OCI-LY1 (cell line): Measurements from ENCODE around the gene DENND4A.

Experiments
- EZH2 ChIP-seq: fragments of 200-600 bp; sonication (generic), shearing (Covaris generic); IDR thresholded peaks from 2 replicates; pipeline ENCODE4 v1.8.0; 2017; ENCODE audit warnings: borderline replicate concordance, mixed run types, mild to moderate bottlenecking, antibody characterized with exemption, low read length, moderate library complexity, mixed read lengths
- TF ChIP-seq, protein P1 (sequence below): fragments of 200-600 bp; sonication (generic), shearing (Covaris generic); IDR thresholded peaks from 2 replicates; pipeline ENCODE4 v1.5.1; 2017; ENCODE audit warnings: mild to moderate bottlenecking, antibody characterized with exemption, low read length, moderate library complexity, mixed read lengths

GRCh38 chr15:65663521-65663920 is 128.6 kb downstream of the DENND4A start:
- no peak for TF ChIP-seq EZH2
- TF ChIP-seq, protein P1, sequence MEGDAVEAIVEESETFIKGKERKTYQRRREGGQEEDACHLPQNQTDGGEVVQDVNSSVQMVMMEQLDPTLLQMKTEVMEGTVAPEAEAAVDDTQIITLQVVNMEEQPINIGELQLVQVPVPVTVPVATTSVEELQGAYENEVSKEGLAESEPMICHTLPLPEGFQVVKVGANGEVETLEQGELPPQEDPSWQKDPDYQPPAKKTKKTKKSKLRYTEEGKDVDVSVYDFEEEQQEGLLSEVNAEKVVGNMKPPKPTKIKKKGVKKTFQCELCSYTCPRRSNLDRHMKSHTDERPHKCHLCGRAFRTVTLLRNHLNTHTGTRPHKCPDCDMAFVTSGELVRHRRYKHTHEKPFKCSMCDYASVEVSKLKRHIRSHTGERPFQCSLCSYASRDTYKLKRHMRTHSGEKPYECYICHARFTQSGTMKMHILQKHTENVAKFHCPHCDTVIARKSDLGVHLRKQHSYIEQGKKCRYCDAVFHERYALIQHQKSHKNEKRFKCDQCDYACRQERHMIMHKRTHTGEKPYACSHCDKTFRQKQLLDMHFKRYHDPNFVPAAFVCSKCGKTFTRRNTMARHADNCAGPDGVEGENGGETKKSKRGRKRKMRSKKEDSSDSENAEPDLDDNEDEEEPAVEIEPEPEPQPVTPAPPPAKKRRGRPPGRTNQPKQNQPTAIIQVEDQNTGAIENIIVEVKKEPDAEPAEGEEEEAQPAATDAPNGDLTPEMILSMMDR: no peak
